ENCODE results near the gene CTNNA3.
"Not testable (repeated sequence)": the region's sequence is repeated elsewhere in the genome, so short reads cannot be mapped to it uniquely, and the experiment has no call there.

Gene CTNNA3

DNA sequence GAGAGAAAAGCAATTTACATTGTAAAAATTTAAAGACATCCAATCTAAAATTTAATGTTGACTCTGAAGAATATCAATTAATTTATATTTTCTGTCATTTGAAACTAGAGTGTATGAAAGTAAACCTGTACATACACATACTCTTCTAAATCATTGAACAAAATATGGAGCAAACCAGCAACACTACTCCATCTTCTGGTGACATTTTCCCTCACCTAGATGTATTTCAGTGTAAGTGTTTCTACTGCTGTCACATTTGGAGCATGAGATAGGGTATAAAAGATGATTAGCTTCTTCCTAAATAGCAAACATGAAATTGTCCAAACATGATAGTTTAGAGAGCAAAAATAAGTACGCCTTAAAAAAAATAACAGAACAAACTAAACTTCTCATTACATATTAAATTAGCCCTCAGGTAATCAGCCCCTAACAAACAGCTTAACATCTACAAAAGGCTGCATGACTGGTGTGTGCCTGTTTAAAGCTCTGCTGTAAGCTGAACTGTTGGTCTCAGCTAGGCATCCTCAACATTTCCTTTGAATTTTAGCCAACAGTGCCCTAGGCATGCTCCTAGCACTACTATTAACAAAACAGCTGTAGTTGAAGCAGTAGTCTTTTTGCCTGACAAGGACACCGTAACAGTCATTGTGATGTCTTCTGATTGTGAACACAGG lies 189.8 kb downstream of the CTNNA3 start:
- no peak for DNase-seq (ENCODE audit: low read depth)

DNA sequence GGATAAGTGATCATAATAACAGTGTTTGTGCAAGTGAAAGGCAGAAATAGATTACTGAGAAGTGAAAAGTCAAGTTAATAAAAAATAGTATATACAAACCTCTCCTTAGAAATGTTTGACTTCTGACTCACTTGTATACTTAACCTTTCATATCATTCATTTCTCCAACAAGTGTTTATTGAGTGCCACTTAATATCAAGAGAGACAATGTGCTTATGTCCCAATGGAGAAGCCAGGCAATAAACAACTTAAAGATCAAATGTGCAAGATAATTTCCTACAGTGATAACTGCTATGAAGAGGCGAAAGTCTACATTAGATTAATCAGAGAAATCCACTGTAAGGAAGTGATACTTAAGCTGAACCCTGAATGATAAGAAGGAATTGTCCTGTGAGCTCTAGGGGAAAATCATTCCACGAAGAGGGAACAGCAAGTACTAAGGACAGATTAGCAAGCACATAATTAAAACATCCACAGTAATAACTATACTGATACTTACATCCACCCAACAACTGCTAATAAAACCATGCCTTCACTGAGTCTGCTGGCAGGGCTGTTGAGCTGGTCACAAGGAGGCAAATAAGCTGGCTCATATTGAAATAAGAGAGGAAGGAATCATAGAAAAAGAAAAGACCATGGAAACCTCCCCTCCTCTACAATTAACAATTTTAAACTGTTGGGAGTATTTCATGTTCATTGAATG lies 203.5 kb downstream of the CTNNA3 start:
- peak; percentile 38 for DNase-seq (ENCODE audit: low read depth)

DNA sequence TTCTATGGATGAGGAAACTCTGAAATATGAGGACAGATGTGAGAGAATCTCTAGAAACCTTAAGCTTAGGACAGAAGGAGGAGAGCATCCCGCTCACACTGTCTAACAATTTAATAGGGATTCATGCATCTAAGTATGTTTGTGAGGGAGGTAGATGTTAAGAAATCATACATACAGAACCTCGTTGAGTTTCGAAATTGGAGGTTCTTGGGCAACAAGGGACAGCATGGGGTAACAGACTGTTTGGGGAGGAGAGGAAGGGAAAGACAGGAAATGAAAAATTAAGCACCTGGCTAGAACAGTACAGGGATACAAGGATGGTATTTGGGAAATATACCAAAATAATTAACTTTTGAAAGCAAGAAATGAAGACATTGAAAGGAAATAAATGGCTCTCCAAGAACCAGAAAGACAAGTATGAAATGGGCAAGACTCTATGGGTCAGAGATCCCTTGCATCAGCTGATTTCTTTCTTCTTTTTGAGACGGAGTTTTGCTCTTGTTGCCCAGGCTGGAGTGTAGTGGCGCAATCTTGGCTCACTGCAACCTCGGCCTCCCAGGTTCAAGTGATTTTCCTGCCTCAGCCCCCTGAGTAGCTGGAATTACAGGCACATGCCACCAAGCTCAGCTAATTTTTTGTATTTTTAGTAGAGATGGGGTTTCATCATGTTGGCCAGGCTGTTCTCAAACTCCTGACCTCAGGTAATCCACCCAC lies 207.9 kb downstream of the CTNNA3 start:
- peak; percentile 5 for DNase-seq (ENCODE audit: low read depth)

DNA sequence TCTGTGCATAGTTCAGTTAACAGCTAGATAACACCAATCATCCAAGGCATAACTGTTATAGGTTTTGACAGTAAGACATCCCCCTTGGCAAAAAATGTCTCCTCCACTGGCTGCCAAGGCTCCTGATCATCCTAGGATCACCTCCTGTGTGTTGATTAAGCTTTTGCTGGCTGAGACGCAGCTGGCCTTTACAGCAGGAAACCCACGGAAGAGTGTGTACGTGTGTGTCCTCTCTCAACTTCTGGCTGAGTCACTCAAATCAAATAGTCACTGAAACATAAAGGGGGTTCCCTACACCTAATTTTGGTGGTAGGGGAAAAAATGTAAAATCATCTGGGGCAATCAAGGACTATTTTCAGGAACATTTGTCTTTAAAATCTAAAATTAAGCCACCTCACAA lies 208.8 kb downstream of the CTNNA3 start:
- no peak for DNase-seq (ENCODE audit: low read depth)

DNA sequence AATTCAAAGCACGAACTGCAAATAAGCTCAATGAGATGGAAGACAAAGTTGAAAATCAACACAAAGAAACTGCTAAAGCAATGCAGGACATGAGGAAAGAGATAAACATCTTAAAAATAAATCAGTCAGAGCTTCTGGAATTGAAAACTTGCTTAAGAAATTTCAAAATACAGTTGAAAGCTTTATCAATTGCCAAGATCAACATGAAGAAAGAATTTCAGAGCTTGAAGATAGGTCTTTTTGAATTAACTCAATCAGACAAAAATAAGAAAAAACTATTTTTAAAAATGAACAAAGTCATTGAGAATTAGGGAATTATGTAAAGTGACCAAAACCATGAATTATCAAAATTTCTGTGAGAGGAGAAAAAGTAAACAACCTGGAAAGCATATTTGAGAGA lies 218.1 kb downstream of the CTNNA3 start:
- DNase-seq (ENCODE audit: low read depth) = no peak

DNA sequence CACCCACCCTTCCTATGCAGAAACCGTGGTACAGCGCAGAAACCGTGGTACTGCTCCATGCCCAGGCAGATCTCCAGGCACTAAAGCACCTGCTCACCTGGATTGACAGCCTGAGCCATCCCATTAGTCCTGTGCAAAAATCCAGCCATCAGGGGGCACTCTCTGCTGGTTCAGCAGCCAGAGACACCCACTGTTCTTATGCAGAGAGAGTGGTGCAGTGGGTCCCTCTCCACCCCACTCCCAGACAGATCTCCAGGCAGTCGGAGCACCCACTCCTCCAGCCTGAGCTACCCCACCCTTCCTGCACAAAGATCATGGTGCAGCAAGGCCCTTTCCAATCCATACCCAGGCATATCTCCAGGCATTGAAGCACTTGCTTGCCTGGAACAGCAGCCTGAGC lies 219.8 kb downstream of the CTNNA3 start:
- DNase-seq (ENCODE audit: low read depth) = no peak

DNA sequence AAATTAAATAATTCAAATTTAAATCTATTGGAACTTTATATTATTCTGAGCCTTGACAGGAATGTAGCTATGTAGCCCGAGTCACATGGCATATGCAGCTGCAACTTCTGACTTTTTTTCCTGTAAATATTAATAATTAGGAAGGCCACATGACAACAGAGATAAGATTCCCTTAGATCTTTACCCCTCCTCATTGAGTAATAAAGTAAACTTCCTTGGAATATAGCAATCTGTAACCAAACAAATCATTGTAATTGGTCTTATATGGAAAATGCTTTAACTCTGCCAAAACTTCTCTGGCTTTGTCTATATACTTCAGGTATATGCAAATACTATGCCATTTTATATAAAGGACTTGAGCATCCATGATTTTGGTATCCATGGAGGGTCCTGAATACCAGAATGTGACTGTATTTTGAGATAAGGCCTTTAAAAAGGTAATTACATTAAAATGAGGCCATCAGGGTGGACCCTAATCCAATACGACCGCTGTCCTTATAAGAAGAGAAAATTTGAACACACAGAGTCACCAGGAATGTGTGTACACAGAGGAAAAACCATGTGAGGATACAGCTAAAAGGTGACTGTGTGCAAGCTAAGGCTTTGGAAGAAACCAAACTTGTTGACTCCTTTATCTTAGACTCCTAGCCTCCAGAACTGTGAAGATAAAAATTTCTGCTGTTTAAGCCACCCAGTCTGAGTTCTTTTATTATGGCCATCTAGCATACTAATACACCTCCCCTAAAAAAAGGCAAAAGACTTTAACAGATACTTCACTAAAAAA lies 222.0 kb downstream of the CTNNA3 start:
- no peak for DNase-seq (ENCODE audit: low read depth)

DNA sequence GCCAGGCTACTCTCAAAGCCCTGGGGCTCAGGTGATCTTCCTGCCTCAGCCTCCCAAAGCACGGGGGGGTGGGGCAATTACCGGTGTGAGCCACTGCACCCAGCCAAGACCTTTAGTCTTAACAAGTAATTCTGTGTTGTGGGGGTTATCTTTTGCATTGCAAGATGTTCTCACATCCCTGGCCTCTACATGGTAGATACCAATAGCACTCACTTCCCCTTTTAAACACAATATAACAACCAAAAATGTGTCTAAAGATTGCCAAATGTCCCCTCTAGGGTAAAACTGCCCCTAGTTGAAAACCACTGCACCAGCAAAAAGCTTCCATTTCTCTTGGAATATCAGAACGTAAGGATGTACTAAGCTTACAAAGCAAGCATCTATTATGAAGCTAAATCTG lies 225.0 kb downstream of the CTNNA3 start:
- no peak for DNase-seq (ENCODE audit: low read depth)

DNA sequence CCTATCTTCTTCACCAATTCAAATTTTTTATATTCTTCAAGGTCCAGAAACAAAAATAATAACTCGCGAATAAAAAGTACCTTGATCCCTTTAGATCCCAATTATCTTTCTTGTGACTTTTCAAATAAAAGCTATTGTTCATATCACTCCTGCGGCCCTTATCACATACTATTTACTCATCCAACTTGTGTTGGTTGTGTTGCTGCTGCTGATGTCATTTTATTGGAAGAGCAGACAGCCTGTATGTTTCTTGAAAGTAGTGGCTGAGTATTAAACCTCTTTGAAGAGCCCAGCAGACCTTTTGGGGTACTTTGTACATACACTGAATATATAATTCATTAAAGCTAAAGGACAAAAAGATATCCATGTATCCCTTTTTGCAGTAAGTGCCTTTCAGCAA lies 231.7 kb downstream of the CTNNA3 start:
- DNase-seq (ENCODE audit: low read depth) = no peak

DNA sequence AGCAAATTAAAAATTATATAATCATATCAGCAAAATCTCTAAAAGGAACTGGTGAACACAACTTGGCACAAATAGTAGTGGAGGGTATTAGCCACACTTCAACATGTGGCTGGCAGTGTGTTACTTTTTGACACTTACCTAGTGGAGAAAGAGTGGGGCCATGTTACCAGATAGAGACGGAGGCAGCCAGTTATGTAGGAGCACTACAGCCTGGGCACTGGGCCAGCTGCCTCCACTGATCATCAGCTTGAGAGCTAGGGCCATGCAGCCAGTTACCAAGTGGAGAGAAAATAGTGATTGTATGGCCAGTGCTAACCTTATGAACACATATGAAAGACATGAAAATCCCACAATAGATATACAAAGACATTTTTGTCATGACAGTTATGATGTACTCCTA lies 243.1 kb downstream of the CTNNA3 start:
- no peak for DNase-seq (ENCODE audit: low read depth)

DNA sequence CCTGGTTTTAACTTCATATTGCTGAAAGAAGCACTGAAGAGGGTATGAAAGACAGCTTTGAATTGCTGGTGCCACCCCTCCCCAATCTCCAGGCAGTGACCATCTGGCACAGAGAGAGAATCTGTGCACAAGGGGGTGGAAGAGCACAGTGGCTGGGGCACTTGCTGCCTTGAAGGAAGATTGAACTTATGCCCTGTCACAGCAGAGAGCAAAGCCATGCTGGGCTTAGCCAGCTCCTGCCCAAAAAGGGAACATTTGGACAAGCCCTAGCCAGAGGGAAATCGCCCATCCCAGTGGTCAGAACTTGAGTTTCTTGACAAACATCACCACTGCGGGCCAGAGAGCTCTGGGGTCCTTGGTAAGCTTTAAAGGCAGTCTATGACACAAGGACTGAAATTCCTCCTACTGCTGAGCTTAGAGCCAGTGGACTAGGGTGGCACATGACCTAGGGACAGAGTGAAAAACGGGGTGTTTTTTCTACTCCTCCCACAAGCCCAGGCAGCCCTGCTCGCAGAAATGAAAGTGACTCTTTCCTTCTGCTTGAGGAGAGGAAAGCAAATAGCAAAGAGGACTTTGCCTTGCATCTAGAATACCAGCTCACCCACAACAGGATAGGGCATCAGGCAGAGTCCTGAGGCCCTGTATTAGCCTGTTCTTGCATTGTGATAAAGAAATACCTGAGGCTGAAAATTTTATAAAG lies 257.2 kb downstream of the CTNNA3 start:
- no peak for DNase-seq (ENCODE audit: low read depth)

DNA sequence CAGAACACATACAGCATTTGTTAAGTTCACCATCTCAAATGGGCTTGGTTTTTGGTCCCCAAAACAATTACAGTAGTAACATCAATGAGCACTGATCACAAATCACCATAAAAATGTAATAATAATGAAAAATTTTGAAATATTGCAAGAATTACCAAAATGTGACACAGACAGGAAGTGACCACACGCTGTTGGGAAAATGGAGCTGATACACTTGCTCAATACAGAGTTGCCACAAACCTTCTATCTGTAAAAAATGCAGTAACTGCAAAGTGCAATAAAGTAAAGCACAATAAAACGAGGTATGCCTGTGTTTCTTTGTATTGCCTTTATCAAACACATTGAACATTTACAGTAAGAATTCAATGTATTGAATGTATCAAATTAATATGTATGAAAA lies 262.7 kb downstream of the CTNNA3 start:
- DNase-seq (ENCODE audit: low read depth) = peak; percentile 5

DNA sequence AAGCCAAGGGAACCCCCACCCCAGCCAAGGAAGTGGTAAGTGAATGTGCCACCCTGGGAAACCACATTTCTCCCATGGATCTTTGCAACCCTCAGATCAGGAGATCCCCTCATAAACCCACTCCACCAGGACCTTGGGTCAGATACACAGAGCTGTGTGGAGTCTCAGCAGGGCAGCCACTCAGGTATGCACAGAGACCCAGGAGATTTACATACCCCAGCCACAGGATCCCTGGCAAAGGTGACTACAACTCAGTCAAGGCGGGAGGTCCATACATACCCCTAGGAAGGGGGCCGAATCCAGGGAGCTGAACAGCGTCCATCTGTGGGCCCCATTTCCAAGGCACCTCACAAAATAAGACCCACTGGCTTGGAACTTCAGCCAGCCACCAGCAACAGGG lies 293.4 kb downstream of the CTNNA3 start:
- no peak for DNase-seq (ENCODE audit: low read depth)

DNA sequence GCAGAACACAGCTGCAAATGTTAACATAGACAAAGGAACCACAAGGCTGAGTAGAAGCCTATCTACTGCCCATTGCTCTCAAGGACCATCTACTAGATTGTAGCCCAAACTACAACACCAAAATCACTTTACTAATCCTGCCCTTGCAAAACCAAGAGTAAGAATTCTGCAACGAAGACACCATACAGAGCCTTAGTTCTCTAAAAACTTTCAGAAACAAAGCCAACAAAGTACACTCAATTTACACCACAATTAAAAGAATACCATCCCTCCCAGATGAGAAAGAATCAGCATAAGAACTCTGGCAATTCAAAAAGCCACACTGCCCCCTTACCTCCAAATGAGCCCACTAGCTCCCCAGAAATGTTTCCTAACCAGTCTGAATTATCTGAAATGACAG lies 294.3 kb downstream of the CTNNA3 start:
- no peak for DNase-seq (ENCODE audit: low read depth)

DNA sequence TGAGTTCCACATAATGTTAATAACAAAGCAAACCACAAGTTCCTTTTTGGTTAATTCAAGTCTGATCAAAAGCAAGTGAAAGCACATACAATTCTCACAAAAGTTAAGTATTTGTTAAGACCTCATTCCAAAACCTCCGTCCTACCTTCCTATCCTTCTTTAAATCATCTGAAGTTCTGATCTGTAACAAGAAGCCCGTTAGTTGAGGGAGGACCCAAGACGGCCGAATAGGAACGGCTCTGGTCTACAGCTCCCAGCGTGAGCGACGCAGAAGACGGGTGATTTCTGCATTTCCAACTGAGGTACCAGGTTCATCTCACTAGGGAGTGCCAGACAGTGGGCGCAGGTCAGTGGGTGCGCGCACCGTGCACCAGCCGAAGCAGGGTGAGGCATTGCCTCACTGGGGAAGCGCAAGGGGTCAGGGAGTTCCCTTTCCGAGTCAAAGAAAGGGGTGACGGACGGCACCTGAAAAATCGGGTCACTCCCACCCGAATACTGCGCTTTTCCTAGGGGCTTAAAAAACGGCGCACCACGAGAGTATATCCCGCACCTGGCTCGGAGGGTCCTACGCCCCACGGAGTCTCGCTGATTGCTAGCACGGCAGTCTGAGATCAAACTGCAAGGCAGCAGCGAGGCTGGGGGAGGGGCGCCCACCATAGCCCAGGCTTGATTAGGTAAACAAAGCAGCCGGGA lies 309.0 kb downstream of the CTNNA3 start:
- not testable (repeated sequence) for DNase-seq (ENCODE audit: low read depth)

DNA sequence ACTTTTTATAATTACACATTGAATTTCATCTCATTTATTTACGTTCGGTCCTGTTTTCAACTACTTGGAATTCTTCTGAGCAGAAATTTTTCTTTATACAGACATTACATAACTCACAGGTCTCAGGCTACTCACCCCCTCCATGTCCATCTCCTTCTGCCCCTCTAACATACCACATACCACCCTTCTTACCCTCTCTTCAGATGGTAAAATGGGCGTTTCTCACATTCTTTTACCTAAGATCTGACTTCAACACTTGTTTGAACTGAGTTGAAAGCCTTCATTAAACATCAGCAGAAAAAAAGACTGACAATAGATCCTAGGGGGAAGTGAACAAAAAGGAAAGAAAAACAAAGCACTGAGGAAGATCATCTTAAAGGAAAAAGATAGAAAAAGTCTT lies 309.7 kb downstream of the CTNNA3 start:
- no peak for DNase-seq (ENCODE audit: low read depth)

DNA sequence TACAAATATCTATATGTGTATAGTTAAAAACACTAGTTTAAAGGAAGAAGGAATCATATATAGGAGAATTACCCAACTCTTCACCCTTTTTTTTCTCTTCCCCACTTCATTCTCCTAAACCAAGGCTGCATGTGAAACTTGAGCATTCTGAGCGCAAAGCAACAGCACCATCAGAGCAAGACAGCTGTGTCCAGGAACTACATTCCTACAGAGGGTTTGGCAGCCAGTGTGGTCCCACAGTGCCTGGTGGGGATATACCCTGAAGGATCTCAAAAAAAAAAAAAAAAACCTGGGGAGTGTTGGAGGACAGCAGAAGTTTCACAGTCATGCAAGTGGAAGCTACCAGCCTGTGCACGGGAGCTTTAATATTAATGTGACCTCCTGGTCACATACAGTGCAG lies 310.4 kb downstream of the CTNNA3 start:
- DNase-seq (ENCODE audit: low read depth) = no peak

DNA sequence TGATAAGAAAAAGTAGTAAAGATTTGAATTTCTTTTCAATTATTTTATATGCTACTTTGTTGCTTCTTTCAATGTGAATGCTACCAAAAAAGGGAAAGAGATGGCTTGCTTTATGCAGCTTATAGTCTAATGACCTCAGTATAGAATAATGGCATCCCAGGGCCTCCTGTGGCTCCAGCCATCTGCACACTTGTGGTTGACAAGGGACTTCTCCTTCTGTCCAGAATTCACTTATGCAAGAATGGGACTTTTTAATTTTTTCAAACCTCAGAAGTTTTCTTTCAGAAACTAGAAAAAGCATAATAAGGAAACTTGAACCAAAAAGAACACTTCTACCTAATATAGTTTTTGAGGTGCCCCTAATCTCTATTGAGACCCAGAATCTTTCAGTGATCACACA lies 310.9 kb downstream of the CTNNA3 start:
- no peak for DNase-seq (ENCODE audit: low read depth)

DNA sequence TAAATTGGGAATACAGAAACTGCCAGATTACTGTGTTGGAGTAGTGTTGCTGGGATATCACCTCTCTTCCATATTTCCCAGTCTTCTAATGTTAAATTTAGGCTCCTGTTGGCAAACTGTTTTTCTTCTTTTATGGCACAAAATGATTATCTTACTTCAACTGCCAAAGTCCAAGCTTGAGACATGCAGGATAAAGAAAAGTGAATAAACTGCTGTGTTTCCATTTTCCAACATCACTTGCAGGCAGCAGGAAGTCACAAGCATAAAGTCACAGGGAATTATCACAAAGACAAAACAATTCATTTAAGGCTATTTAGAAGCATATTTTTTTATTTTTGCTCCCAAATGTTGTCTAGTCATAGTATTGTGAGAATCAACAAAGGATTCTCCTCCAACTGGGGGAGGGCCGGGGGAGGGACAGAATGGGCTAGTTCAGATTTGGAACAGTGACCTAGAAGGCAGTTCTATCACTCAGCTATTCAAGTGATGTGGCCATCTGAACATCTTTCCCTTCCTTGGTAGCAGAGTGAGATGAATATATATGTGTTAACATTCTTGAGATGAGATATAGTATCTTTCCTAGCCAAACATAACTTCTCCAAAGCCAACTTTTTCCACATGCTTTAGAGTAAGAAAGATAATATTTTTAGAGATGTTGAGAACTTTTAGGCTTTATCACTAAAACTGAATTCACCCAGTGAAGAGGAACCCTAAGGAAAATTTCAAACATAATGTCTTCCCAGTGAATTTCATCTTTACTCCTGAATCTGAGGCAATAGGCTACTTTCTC lies 364.7 kb downstream of the CTNNA3 start:
- DNase-seq (ENCODE audit: low read depth) = no peak

Measured in amniotic epithelial cell (primary cell).